OCI-LY3 (cell line): ENCODE data around the gene SRPK3.

ENCODE experiments used
- EZH2phosphoT487 ChIP-seq: fragments of 200-600 bp; shearing (Covaris generic); IDR thresholded peaks from 2 replicates; pipeline ENCODE4 v1.6.1; 2018; ENCODE audit warnings: antibody characterized with exemption, mixed run types, low read depth
- TF ChIP-seq, protein P1 (sequence below): fragments of 200-600, 300-600 bp; sonication (generic); IDR thresholded peaks from 2 replicates; pipeline ENCODE4 v1.5.1; 2014; ENCODE audit warnings: antibody characterized with exemption, low read length, low read depth

DNA sequence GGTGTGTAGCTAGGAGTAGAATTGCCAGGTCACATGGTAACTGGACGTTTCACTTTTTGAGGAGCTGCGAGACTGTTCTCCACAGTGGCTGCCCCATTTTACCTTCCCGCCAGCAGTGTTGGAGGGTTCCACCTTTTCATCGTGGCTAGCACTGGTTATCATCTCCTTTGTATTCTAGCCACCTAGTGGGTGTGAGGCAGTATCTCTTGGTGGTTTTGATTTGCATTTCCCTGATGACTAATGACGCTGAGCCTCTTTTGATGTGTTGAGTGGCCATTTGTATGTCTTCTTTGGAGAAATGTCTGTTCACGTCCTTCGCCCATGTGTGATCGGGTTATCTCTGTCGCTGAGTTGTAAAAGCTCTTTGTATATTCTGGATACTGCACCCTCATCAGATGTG is 45.6 kb upstream of the SRPK3 start:
- TF ChIP-seq, protein P1, sequence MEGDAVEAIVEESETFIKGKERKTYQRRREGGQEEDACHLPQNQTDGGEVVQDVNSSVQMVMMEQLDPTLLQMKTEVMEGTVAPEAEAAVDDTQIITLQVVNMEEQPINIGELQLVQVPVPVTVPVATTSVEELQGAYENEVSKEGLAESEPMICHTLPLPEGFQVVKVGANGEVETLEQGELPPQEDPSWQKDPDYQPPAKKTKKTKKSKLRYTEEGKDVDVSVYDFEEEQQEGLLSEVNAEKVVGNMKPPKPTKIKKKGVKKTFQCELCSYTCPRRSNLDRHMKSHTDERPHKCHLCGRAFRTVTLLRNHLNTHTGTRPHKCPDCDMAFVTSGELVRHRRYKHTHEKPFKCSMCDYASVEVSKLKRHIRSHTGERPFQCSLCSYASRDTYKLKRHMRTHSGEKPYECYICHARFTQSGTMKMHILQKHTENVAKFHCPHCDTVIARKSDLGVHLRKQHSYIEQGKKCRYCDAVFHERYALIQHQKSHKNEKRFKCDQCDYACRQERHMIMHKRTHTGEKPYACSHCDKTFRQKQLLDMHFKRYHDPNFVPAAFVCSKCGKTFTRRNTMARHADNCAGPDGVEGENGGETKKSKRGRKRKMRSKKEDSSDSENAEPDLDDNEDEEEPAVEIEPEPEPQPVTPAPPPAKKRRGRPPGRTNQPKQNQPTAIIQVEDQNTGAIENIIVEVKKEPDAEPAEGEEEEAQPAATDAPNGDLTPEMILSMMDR = no peak
- no peak for TF ChIP-seq EZH2phosphoT487
